UCSD-AML1 (cell line): ENCODE results near the gene SBF1.

ENCODE experiments used
- DNase-seq: peaks from one replicate; lab custom pipeline; 2025; ENCODE audit not compliant: unreplicated experiment; lab: John Stamatoyannopoulos, UW

Gene SBF1

DNA sequence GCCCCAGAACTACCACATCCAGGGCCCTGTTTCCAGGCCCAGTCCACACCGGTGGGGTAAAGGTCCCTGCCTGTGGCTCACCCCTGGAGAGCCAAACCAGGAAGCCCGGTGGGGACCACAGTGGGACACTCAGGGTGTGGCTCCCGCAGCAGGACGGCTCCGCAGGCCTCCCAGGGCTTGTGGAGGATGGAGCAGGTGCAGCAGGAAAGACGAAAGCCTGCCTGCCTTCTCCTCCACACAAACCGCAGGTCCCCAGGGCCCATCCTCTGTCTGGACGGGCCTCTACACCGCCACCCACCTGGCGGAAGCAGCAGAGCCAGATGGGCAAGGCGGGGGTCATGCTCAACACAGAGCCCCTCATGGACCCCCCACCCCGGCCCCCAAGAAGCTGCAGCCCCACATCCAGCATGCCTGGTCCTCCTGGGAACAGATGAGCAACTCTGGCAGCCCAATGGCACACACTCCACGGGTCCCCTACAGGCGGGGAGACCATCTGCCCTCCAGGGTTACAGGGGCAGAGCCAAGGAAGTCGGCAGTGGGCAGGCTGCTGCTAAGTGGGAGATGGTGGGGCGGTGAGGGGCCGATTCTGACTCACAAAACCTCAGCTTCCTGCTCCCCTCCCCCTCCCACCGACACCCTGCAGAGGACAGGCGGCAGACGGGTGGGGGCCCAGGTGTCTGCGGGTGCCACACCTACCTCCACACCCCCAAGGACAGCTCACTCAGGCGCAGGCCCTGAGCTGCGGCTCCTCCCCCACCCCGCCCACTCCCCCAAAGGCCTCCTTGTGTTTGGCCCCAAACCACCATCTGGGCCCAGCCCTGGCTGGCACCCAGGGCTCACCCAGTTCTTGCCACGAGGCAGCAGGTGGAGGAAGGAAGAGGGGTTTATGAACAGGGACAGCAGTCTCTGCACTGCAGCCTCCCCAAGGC lies 5.2 kb downstream of the SBF1 start:
- DNase-seq, result peak; percentile 86

DNA sequence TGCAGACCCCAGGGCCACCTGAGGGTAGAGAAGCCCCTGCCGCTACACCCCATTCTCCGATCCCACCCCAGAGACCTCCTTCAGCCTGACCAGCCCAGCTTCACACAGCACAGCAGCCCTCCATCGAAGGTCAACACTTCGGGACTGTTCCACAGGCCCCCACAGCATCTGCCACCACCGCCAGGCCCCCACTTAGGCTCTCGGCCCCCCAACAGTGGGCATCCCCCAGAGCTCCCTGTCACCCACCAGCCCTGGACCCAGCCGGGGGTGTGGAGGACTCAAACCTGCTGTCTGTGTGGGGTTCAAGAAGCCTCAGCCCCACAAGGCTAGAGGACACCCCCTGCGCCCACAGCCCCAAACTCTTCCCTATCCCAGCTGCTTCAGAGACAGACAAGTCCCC lies 6.2 kb downstream of the SBF1 start:
- DNase-seq, result no peak

DNA sequence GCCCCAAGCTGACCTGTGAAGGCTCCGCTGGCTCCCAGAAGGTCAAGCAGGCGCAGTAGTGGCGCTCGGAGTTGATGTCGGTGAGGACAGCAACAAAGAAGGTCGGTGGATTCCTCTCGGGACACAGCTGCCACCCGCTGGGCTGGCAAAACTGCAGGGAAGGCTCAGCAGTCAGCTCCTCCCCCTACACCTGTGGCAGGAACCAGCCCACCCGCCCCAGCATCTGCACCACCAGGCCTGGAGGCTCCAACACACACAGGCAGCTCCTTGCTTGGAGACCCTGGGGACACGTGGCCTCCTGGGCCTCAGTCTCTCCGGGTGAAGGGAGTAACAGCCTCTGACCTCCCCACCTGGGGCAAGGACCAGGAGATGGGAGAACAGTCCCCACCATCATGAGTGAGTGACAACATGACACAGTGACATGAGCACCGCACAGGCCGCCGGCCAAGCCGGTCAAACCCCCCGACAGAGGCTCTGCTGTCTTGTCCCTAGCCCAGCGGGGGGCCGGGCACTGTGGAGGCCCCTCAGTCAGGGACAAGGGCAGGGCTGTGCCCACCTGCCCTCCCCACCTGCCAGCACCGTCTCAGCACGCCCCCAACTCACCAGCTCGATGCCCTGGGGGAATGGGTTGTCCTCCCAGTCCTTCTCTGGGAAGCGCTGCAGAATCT lies 6.9 kb downstream of the SBF1 start:
- no peak for DNase-seq

DNA sequence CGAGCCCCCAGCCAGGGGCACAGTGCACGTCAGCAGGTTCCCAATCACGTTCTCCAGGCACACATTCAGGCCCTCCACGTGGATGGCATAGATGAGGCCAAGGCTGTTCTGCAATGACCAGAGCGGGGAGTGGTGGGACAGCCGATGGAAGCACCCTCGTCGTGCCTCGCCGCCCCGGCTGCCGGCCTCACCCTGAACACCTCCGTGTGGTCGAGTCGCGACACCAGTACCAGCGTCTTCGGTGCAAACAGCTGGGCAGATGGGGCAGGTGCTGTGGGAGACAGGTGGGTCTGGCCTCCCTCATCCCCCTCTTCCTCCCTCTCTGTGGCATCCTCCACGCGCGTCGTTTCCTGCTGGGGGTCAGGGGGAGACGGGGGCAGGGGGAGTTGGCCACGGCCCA lies 7.5 kb downstream of the SBF1 start:
- no peak for DNase-seq

DNA sequence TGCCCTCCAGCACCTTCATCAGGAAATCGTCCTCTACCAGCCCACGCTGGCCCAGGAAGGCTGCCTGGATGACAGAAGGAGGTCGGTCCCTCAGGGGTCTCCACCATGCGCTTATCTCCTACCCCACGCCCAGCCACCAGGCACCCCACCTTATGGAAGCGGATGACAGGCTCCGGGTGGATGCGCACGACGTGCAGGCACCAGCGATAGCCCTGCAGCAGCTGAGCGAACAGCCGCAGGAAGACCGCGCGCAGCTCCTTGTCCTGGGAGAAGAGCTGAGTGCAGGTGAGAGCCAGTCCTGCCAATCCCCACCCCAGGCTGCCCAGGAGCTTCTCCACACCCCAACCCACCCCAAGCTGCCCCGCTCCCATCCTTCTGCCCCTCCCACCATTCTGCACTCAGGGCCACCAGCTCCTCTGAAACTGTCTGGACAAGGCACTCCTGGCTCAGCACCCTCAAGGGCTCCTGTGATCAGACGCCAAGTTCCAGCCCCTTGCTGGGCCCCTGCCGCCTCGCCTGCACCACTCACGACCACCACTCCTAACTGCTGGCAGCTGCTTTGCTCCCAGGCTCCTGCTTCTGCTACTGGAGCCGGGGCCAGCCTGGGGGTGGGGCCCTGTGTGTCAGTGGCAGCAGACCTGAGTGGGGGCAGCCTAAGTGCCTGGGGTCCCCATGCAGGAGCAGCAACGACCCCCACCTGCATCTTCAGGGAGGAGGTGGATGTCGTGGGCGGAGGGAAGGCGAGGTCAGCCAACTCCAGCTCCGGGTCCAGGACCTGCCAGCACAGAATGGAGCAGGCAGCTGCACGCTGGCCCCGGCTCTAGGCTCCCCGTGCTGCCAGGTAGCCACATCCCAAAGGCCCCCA lies 9.5 kb downstream of the SBF1 start:
- DNase-seq, result no peak

DNA sequence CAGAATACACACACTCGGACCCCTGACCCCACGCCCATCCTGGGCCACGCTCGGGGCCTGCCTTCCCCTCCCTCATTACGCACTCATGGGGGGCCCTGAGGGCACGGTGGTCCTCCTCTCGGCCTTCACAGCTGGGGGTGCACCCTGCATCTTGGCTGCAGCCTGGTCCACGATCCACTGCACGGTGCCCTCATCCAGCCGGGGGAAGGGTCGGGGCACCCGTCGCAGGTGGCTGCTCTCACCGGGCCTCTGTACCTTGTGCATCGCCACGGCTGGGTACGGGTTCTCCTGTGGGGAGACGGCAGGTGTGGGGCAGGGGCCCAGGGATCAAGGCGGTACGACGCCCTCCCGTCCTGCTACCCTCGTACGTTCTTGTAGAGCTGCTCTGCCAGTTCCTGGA lies 10.4 kb downstream of the SBF1 start:
- no peak for DNase-seq

DNA sequence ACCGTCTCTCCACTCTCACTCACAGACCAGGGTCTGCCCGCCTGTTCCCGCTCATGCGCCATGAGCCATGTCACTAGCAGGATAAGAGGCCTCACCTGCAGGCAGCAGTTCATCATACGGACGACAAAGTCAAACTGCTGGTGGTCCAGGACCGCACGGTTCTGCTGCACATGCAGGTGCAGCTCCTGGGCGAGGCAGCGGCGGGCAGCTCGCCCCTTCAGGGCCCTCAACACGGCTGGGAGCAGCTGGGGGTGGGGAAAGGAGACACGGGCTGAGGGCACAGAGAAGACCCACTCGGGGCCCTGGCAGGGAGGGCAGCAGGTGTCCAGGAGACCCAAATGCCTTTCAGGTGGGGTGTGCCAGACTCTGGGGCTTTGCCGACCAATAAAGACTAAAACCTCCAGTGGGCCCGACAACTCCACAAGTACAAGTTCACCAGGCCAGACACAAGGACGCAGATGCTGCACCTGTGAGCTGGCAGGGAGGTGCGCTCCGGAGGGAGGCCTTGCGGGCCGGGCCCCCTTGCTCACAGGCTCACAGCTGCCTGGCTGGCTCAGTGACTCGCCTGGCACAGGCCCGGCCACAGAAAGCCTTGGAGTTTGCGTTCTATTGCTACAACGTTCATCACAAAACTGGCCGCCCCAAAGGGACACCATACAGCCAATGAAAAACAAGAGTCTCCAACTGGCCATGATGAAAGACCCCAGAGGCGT lies 11.5 kb downstream of the SBF1 start:
- no peak for DNase-seq

DNA sequence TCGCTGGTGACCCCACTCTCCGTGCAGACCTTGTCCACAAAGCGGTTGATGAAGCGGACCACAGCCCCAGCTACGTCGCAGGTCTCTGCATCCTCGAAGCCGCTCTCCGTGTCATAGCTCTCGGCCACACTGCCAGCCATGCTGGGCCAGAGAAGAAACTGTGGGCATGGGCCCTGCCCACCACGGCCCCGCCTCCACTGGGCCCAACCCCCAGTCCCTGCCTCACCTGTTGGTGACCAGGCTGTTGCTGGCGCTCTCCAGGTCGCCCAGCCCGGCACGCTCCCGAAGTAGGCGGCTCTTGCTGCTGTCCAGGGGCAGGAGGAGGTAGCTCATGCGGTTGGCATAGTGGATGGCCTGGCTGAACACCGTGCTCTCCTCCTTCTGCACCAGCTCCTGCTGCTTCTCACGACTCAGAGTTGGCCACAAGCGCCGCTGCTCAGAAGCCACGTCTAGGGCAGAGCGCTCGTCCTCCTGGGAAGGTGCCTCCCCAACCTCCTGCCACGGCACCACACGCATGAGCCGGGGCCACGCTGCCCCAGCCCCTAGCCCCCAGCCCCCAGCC lies 12.8 kb downstream of the SBF1 start:
- DNase-seq, result no peak

DNA sequence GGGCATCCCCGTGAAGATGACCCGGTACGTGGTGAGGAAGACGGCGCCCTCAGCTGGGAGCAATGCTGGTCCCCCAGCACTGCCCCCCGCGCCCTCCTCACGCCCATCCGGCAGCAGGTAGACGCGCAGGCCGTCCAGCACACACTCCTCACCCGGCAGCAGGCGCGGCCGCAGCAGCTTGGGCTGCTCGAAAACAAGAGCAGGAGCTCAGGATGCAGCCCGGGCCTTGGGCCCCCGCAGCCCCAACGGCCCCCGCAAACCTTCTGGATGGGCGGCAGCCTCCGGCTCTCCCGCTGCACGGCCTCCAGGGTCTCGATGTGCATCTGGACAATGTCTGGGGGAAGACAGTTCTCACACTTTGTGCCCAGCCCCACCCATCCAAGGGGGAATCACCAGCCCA lies 13.3 kb downstream of the SBF1 start:
- DNase-seq, result no peak

DNA sequence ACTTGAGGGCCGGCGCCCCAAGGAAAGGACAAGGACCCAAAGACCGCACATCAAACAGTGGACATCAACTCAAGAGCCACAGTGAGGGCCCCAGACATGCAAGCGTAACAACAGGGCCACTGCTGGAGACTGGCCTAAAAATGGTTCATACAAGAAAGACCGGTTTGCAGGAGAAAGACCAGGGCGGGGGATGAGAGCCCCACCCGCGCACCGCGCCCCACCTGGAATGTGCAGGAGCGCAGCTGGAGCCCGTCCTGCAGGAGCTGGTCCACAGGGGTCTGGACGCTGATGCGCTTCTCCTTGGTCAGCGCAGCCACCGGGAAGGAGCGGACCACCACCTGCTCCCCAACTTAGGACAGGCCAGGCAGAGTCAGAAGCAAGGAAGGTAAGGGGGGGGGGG lies 13.9 kb downstream of the SBF1 start:
- DNase-seq, result no peak

DNA sequence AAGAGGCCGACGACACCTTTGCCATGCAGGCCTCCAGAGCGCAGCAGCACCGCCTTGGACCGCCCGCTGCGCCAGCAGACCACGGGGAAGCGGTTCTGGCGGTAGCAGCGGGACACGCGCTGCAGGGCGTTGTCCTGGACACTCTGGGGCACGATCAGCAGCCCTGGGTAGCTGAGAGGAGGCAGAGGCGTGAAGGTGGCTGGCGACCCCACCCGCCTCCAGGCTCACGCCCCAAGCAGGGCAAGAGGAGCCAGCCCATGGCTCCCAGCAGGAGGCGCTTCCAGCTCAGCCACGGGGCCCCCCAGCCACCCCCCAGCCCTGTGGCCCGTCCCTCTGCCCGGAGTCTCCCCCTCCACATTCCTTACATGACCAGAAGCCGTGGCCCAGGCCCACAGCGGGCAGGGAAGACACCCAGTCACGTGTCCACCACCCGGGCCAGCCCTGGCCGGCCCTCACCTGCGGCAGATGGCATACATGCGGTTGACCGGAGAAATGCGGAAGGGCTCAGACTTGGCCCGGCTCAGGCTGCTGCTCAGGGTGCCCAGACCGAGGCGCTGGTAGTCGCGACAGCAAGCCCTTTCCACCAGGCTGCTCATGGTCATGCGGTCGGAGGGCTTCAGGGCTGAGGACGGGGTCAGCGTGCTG lies 15.2 kb downstream of the SBF1 start:
- DNase-seq, result no peak

DNA sequence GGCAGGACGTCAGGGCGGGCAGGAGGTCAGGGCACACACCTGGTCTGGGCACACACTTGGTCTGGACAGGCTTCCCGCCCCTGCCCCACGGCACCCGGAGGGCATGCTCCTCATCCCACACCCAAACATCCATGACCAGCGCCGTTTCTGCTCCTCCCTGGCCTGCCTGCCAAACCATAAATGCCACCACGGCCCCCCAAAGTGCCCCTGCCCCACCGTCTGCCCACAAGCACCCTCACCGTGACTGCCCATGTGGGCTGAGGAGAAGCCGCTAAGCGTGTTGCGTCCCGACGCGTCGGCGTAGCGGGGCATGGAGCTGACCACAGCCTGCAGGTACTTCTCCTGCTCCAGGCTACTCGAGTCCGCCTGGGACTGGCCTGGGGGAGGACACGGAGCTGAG lies 15.8 kb downstream of the SBF1 start:
- no peak for DNase-seq

DNA sequence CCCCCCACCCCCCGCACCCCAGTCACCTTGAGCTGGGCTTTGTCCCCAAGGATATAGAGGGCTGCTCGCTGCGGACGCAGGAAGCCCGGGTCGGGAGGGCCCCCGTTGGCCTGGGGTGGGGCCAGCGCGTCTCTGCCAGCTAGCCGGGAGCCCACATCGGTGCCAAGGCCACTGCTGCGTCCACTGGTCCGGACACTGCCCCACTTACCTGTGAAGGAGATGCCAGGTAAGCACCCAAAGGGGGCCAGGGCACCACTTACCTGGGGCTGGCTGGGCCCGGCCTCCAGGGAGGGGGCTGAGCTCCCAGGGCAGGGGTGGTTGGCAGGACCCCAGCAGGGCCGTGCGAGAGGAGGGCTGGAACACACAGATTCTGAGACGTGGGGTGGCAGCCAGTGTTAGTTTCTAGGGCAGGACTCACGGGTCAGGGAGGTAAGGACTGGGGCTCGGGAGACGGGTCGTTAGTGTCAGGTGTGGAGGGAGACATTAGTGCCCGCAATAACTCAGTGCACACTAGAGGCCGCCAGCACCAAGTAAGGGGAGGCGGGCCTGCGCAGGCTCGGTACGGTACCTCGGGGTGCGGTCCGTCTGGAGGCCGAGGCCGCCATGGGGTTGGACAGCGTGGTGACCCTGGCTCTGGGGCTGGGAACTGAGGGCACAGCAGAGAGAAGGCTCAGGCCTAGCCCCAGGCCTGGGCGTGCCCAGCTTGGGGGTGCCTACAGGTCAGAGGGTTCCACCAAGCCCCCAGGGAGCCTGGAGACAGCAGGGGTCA lies 18.2 kb downstream of the SBF1 start:
- no peak for DNase-seq

DNA sequence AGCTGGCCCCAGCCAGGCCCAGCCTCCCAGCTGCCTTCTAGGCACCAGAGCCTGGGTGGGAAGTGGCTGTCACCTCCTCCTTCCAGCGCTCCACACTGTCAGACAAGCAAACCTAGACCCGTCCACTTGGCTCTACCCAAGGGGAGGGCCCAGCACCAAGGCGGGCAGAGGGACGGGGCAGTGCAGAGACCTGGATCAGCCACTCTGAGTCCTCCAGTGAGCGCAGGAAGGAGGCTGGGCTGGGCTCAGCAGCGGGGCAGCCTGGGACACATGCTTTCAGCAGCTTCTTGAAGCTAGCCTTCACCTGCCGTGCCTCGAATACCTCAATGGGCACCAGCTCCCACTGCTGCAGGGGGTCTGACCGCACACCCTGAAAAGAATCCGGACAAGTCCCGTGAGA lies 18.8 kb downstream of the SBF1 start:
- no peak for DNase-seq

DNA sequence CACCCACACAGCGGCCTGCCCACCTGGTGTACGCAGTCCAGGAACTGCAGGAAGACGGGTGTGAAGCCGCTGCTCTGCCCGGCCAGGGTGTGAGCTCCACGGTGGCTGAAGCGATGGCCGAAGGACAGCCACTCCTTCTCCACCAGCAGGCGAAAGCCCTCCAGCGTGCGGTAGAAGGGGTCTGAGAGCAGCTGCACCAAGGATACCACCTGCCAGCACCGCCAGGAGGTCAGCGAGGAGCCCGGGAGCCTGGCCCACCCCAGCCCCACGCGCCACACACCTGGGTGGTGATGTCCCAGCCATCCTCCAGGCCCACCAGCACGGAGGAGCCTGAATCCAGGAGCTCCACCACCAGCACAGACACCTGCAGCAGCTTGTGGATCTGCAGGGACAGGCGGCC lies 19.6 kb downstream of the SBF1 start:
- no peak for DNase-seq

DNA sequence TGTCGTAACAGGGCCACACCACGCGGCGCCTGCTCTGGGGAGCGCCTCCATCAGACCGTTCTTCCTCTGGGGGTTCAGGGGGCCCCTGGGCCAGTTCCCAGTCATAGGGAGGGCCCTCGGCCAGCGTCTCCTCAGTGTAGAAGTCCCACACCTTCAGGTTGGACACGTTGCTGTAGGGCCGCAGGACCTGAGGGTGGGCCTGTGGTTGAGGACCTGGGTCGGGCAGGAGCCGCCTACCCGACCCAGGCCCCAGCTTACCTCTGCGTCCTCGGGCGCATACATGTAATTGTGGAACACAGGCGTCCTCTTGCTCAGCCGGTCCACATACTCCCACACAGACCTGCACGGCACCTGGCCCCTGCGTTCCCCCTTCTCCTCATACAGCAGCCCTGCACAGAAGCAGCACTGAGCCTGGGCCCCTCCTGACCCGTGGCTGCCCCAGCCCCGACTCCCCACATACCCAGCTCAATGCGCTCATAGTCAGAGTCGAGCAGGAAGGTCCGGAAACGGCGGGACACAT lies 20.2 kb downstream of the SBF1 start:
- DNase-seq, result no peak

DNA sequence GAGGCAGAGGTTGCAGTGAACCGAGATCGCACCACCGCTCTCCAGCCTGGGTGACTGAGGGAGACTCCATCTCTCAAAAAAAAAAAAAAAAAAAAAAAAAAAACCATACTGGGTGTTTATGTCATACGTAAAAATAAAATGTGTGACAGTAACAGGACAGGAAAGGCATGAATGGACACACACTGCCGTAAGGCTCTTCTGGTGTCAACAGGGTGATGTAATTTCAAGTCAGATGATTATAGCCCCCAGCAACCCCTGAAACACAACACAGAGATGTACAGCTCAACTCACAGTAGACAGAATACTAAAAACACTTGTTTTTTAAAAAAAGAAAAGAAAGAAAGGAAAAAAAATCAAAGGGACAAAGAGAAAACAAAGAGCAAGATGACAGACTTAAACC lies 22.2 kb downstream of the SBF1 start:
- DNase-seq, result no peak

DNA sequence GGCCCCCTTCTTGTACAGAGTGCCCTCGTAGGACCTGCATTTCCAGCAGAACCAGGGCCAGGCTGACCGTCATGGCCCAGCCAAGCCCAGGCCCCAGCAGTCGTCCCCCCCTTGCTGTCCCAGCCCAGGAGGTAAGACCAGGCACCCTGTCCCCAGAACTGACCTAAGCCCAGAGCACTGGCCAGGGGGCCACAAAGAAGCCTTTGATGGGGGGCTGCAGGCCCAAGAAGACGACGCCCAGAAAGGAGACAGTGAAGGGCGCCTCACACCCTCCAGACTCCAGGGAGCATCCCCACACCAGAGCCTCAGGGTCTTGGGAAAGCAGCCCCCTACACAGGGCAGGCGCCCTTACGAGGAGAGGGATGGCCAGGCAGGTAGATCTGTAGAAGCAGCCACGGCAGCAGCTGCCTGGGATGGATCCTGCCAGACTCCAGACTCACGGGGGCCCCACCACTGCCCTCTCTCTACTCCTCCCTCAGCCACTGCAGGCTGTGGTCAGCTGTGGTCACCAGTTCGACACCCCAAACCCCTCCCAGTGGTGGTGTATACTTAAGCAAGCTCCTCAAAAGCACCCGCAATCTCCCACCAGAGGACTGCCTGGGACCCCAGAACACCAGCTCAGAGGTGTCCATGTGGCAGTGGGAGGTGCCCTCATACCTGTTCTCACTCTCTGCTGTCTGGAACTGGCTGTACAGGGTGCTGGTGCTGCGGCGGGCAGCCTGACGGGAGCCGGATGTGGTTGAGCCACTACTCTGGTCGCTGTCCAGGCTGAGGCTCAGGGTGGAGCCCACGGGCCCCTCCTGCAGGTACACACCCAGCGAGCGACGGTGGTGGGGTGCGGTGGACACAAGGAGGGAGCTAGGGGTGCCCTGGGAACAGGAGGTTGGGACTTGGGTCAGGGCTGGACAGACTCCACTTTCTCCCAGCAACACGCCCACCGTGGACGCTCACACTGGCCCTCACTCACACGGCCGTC lies 27.0 kb downstream of the SBF1 start:
- DNase-seq, result no peak
